Hepatocyte (in vitro differentiated cells): ENCODE data around the gene NCKAP5L. TPM values are rescaled to one million over a fixed set of nuclear protein-coding genes. Genes with fewer than 3 reads are reported as not detected.

Source experiments
- DNase-seq: peaks from one replicate; pipeline ENCODE4 v3.0.0-alpha.2; 2016; ENCODE audit warnings: low spot score
- H2AFZ ChIP-seq: fragments of 200-600 bp; sonication (generic); 2 replicates; pipeline ENCODE4 v1.6.0; 2016; ENCODE audit warnings: antibody characterized with exemption, mild to moderate bottlenecking
- H3K27ac ChIP-seq: fragments of 200-600 bp; sonication (generic); 2 replicates; pipeline ENCODE4 v1.5.1; 2016; ENCODE audit warnings: mild to moderate bottlenecking
- H3K27me3 ChIP-seq: fragments of 200-600 bp; sonication (generic); 2 replicates; pipeline ENCODE4 v1.6.1; 2016
- H3K36me3 ChIP-seq: fragments of 200-600 bp; sonication (generic); replicated peaks from 2 replicates; pipeline ENCODE4 v1.5.1; 2016; ENCODE audit warnings: low read depth; ENCODE audit not compliant: insufficient read depth
- H3K4me1 ChIP-seq: fragments of 200-600 bp; sonication (generic); 2 replicates; pipeline ENCODE4 v1.5.1; 2016; ENCODE audit warnings: mild to moderate bottlenecking, moderate library complexity; ENCODE audit not compliant: insufficient read depth
- H3K4me2 ChIP-seq: fragments of 200-600 bp; sonication (generic); 2 replicates; pipeline ENCODE4 v1.6.0; 2016
- H3K4me3 ChIP-seq: fragments of 200-600 bp; sonication (generic); 2 replicates; pipeline ENCODE4 v1.5.1; 2016; ENCODE audit warnings: mild to moderate bottlenecking
- H3K79me2 ChIP-seq: fragments of 200-600 bp; sonication (generic); 2 replicates; pipeline ENCODE4 v1.6.0; 2017; ENCODE audit warnings: mild to moderate bottlenecking
- H3K9me2 ChIP-seq: fragments of 200-600 bp; sonication (generic); replicated peaks from 2 replicates; pipeline ENCODE4 v1.6.0; 2017; ENCODE audit warnings: mild to moderate bottlenecking; ENCODE audit not compliant: insufficient read depth
- H3K9me3 ChIP-seq: fragments of 200-600 bp; sonication (generic); 2 replicates; pipeline ENCODE4 v1.5.1; 2016; ENCODE audit warnings: low read depth, mild to moderate bottlenecking
- H4K20me1 ChIP-seq: fragments of 200-600 bp; sonication (generic); 2 replicates; pipeline ENCODE4 v1.6.0; 2016; ENCODE audit warnings: mild to moderate bottlenecking; ENCODE audit not compliant: insufficient read depth, poor library complexity, severe bottlenecking
- EZH2 ChIP-seq: fragments of 200-600 bp; sonication (generic); IDR thresholded peaks from 2 replicates; pipeline ENCODE4 v1.6.1; 2016; ENCODE audit warnings: antibody characterized with exemption, mild to moderate bottlenecking, borderline replicate concordance
- EZH2phosphoT487 ChIP-seq: fragments of 200-600 bp; sonication (generic); IDR thresholded peaks from one replicate; pipeline ENCODE4 v1.6.1; 2018; ENCODE audit warnings: antibody characterized with exemption, mild to moderate bottlenecking, low read depth, moderate library complexity; ENCODE audit not compliant: unreplicated experiment, severe bottlenecking
- WGBS: methylation state at CpG from one replicate; pipeline ENCODE4 v1.1.6; 2016; ENCODE audit warnings: low lambda C conversion rate; ENCODE audit errors: missing lambda C conversion rate; 5-methylcytosine and 5-hydroxymethylcytosine counted together
- polyA plus RNA-seq: library from polyadenylated mRNA; unstranded; fragments of >200 nt; fragmentation: Nextera tagmentation; extraction: Ambion mirVana; gene quantifications from 2 replicates; pipeline ENCODE4 v1.2.1, GENCODE V29; 2016
- total RNA-seq: library from RNA; depleted of rRNA; stranded (reverse); fragments of >200 nt; gene quantifications from 2 replicates; pipeline ENCODE4 v1.2.3, GENCODE V29; 2014
- TF ChIP-seq, protein P1 (sequence below): fragments of 200-600 bp; sonication (generic); IDR thresholded peaks from 2 replicates; pipeline ENCODE4 v1.5.1; 2016; ENCODE audit warnings: antibody characterized with exemption, mild to moderate bottlenecking; ENCODE audit not compliant: poor library complexity

Gene NCKAP5L
- total and polyA plus RNA-seq, 2 experiments from 2014 or later: 14.5 to 26.7 TPM

DNA sequence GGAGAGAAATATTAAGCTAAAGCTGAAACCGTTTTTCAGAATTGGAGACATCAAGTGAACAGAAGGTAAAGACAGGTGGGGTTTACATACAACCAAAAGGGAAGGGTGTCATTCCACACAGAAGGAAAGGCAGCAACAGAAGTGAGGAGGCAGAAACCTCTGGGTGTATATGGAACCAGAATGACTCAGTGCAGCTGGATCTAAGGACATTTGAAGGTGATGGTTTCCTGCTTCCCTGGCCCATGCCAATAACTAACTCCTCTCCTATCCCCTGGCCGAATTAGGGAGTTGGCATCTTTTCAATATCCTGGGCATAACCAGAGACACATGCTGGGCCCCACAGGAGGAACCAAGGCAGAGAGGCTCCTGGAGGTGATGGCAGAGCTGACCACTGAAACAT lies 8.4 kb downstream of the NCKAP5L start:
- H4K20me1 ChIP-seq: peaks cover 37% of the 10 kb centered on the region

DNA sequence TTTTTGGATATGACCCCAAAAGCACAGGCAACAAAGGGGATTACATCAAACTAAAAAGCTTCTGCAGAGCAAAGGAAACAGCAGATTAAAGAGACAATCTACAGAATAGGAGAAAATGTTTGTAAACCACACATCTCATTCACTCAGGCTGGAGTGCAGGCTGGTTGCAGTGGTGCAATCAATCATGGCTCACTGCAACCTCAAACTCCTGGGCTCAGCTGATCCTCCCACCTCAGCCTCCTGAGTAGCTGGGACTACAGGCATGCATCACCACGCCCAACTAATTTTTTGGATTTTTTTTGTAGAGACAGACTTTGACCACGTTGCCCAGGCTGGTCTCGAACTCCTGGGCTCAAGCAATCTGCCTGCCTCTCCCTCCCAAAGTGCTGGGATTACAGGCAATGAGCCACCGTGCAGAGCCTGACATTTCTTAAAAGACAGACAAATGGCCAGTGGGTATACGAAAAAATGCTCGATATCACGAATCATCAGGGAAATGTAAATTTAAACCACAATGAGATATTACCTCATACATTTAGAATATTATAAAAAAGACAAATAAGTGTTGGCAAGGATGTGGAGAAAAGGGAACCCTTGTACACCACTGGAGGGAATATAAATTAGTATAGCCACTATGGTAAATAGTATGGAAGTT lies 9.8 kb downstream of the NCKAP5L start:
- H3K9me2 ChIP-seq: no peaks in the 10 kb centered on the region
- no peak overlapping the region for H3K27ac ChIP-seq
- no peaks in the 10 kb centered on the region for H3K4me1 ChIP-seq
- H3K27me3 ChIP-seq: no peaks in the 10 kb centered on the region
- no peak overlapping the region for H3K4me3 ChIP-seq
- peaks cover 58% of the 10 kb centered on the region for H3K79me2 ChIP-seq
- no peak overlapping the region for H2AFZ ChIP-seq
- WGBS: 90% methylated on average over 7 of the region's 7 CpGs
- TF ChIP-seq EZH2 (no peak), EZH2phosphoT487 (no peak)
- TF ChIP-seq, protein P1, sequence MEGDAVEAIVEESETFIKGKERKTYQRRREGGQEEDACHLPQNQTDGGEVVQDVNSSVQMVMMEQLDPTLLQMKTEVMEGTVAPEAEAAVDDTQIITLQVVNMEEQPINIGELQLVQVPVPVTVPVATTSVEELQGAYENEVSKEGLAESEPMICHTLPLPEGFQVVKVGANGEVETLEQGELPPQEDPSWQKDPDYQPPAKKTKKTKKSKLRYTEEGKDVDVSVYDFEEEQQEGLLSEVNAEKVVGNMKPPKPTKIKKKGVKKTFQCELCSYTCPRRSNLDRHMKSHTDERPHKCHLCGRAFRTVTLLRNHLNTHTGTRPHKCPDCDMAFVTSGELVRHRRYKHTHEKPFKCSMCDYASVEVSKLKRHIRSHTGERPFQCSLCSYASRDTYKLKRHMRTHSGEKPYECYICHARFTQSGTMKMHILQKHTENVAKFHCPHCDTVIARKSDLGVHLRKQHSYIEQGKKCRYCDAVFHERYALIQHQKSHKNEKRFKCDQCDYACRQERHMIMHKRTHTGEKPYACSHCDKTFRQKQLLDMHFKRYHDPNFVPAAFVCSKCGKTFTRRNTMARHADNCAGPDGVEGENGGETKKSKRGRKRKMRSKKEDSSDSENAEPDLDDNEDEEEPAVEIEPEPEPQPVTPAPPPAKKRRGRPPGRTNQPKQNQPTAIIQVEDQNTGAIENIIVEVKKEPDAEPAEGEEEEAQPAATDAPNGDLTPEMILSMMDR: no peak
- H4K20me1 ChIP-seq: peaks cover 30% of the 10 kb centered on the region
- H3K4me2 ChIP-seq: no peak overlapping the region
- H3K9me3 ChIP-seq: no peaks in the 10 kb centered on the region
- no peaks in the 10 kb centered on the region for H3K36me3 ChIP-seq
- no peak for DNase-seq

More for the DNA sequence above, 8.4 kb downstream of the NCKAP5L start:
- Histone ChIP-seq H3K79me2 (peaks cover 58% of the 10 kb centered on the region), H2AFZ (no peak overlapping the region), H3K27me3 (no peaks in the 10 kb centered on the region), H3K36me3 (no peaks in the 10 kb centered on the region), H3K4me2 (no peak overlapping the region), H3K9me3 (no peaks in the 10 kb centered on the region), H3K9me2 (no peaks in the 10 kb centered on the region), H3K4me3 (no peak overlapping the region), H3K27ac (no peak overlapping the region), H3K4me1 (no peaks in the 10 kb centered on the region)
- DNase-seq: no peak
- no peak for TF ChIP-seq EZH2
- TF ChIP-seq, protein P1: no peak
- WGBS: 82% methylated on average over 2 of the region's 2 CpGs

DNA sequence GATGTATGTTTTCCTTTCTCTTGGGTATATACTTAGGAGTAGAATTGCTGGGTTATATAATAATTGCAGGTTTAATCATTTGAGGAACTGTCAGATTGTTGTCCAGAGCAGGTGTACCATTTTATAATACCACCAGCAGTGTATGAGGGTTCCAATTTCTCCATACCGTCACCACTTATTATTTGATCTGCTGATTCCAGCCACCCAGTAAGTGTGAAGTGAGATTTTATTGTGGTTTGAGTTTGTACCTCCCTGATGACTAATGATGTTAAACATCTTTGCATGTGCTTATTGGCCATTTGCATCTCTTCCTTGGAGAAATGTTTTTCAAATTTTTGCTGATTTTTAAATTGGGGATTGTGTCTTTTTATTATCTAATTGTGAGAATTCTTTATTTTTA lies 15.1 kb downstream of the NCKAP5L start:
- no peak overlapping the region for H2AFZ ChIP-seq
- no peaks in the 10 kb centered on the region for H3K9me3 ChIP-seq
- H3K36me3 ChIP-seq: no peaks in the 10 kb centered on the region

More for the DNA sequence above, 15.1 kb downstream of the NCKAP5L start:
- H3K9me2 ChIP-seq: no peaks in the 10 kb centered on the region
- H3K27ac ChIP-seq: no peak overlapping the region
- H3K27me3 ChIP-seq: no peaks in the 10 kb centered on the region
- H4K20me1 ChIP-seq: peaks cover 9% of the 10 kb centered on the region
- peaks cover 65% of the 10 kb centered on the region for H3K79me2 ChIP-seq
- 100% methylated on average over 1 of the region's 1 CpG for WGBS
- no peak for DNase-seq
- peaks cover 22% of the 10 kb centered on the region for H3K4me1 ChIP-seq
- H3K4me2 ChIP-seq: no peak overlapping the region
- H3K4me3 ChIP-seq: no peak overlapping the region
- TF ChIP-seq EZH2 (no peak), EZH2phosphoT487 (no peak)
- TF ChIP-seq, protein P1: no peak
